ENCODE results near the gene GIMAP4. TPM values are rescaled to one million over a fixed set of nuclear protein-coding genes. Genes with fewer than 3 reads are reported as not detected.
"Not testable (repeated sequence)": the region's sequence is repeated elsewhere in the genome, so short reads cannot be mapped to it uniquely, and the experiment has no call there.

The GIMAP4 gene
- total and polyA plus RNA-seq, 2 donors (not counting 3 experiments of a cell fraction or from before 2014, with no cell fraction given) = 56.6 to 168 TPM

DNA sequence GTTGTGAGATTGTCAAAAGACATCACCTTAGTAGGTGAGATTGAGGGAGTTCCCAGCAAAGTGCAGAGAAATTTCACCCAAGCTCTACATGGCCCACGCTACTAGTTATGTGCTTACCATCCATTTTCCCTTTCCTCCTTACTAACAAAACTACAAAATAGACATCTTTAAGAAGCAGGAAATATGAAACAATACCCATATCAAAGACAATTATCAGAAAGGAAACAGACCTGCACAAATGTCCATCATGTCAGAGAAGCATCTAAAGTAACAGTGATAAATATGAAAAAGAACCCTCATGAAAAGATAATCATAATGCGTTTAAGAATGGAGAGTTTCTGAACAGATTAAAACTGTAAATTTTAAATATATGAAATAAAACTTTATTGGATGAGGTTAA is 28.2 kb downstream of the GIMAP4 start:
- intact Hi-C loops (cut with micrococcal nuclease) = no loop called here
- no peak overlapping the region for H3K27ac ChIP-seq (ENCODE audit: insufficient read depth, low read depth, low read length)
- TF ChIP-seq FOS (IDR thresholded peaks at IDR 0.05; ENCODE audit: borderline replicate concordance, insufficient read depth, low read length) (no peak), GATA2 (IDR thresholded peaks at IDR 0.05; ENCODE audit: insufficient read depth, insufficient read length, low read depth, low read length) (peak; percentile 26)
- peak overlapping the region; percentile 34 for H3K4me2 ChIP-seq (ENCODE audit: insufficient read depth, low read length)
- H3K4me1 ChIP-seq (ENCODE audit: control insufficient read depth, extremely low read depth, insufficient read depth, low read length) = peaks cover 13% of the 10 kb centered on the region
- no peaks in the 10 kb centered on the region for H3K36me3 ChIP-seq (ENCODE audit: control insufficient read depth in 2 of 2, extremely low read depth in 1 of 2, insufficient read depth in 2 of 2, low read length in 2 of 2)
- H4K20me1 ChIP-seq (replicated peaks; ENCODE audit: control insufficient read depth, extremely low read depth, insufficient read depth, low read length) = no peaks in the 10 kb centered on the region
- no peaks in the 10 kb centered on the region for H3K9me3 ChIP-seq (replicated peaks; ENCODE audit: control insufficient read depth, insufficient read depth, low read length)
- no peaks in the 10 kb centered on the region for H3K27me3 ChIP-seq (ENCODE audit: control insufficient read depth in 2 of 2, insufficient read depth in 2 of 2, low read length in 2 of 2)
- DNase-seq (ENCODE audit: low read depth, low spot score) (peak; percentile 68), FAIRE-seq (peak; percentile 61)
- H3K9ac ChIP-seq (replicated peaks; ENCODE audit: extremely low read depth, insufficient read depth, low read length) = no peak overlapping the region
- no TSS peak for BruUV-seq (replicated peaks)
- ChIA-PET POLR2A (no interaction called here), CTCF (no interaction called here)
- dilution Hi-C loops (cut with MboI; ENCODE audit: extremely low pct_ligation_motif_present, low sequenced_read_pairs) = no loop called here
- H3K79me2 ChIP-seq (ENCODE audit: control insufficient read depth, insufficient read depth, low read length) = no peaks in the 10 kb centered on the region
- H3K4me3 ChIP-seq (replicated peaks in 1 of 3; ENCODE audit: insufficient read depth in 1 of 3, low read depth in 1 of 3, low read length in 3 of 3) = no peak overlapping the region
- H2AFZ ChIP-seq (ENCODE audit: low read depth, low read length) = no peak overlapping the region
- no peaks in the 10 kb centered on the region for H3K9me1 ChIP-seq (replicated peaks; ENCODE audit: control insufficient read depth, extremely low read depth, insufficient read depth, low read length)

DNA sequence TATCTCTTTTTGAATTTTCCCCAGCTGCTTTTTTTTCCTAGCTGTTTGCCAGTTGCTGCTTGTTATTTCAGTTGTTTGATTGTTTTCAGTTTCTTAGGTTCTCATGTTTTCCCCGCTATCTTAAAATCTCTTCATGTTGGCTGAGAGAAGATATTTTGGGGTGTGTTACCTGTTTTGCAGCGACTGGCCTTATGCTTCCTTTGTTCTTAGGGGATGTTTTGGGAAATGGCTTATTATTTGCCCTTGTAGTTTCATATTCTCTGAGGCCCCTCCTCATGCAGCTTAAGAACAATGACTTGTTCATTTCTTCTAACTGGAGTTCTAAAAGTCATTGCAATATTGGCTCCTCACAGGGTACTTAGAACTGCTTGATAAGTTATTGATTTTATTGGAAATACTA is 36.4 kb downstream of the GIMAP4 start:
- H3K9me1 ChIP-seq (replicated peaks; ENCODE audit: control insufficient read depth, extremely low read depth, insufficient read depth, low read length); H3K36me3 ChIP-seq (ENCODE audit: control insufficient read depth in 2 of 2, extremely low read depth in 1 of 2, insufficient read depth in 2 of 2, low read length in 2 of 2); dilution Hi-C loops (cut with MboI; ENCODE audit: extremely low pct_ligation_motif_present, low sequenced_read_pairs); H3K27me3 ChIP-seq (ENCODE audit: control insufficient read depth in 2 of 2, insufficient read depth in 2 of 2, low read length in 2 of 2); H3K79me2 ChIP-seq (ENCODE audit: control insufficient read depth, insufficient read depth, low read length); H3K9me3 ChIP-seq (replicated peaks; ENCODE audit: control insufficient read depth, insufficient read depth, low read length); intact Hi-C loops (cut with micrococcal nuclease); H3K27ac ChIP-seq (ENCODE audit: insufficient read depth, low read depth, low read length); H3K4me2 ChIP-seq (ENCODE audit: insufficient read depth, low read length); H4K20me1 ChIP-seq (replicated peaks; ENCODE audit: control insufficient read depth, extremely low read depth, insufficient read depth, low read length); H3K9ac ChIP-seq (replicated peaks; ENCODE audit: extremely low read depth, insufficient read depth, low read length); H3K4me1 ChIP-seq (ENCODE audit: control insufficient read depth, extremely low read depth, insufficient read depth, low read length); H3K4me3 ChIP-seq (replicated peaks in 1 of 3; ENCODE audit: insufficient read depth in 1 of 3, low read depth in 1 of 3, low read length in 3 of 3); H2AFZ ChIP-seq (ENCODE audit: low read depth, low read length); POLR2A ChIA-PET; BruUV-seq (replicated peaks); CTCF ChIA-PET: not testable (repeated sequence)
- FAIRE-seq (peak; percentile 55), DNase-seq (ENCODE audit: low read depth, low spot score) (peak; percentile 79)

Measured in endothelial cell of umbilical vein (primary cell).